ENCODE data around the gene CSNK1G2.

Gene CSNK1G2

DNA sequence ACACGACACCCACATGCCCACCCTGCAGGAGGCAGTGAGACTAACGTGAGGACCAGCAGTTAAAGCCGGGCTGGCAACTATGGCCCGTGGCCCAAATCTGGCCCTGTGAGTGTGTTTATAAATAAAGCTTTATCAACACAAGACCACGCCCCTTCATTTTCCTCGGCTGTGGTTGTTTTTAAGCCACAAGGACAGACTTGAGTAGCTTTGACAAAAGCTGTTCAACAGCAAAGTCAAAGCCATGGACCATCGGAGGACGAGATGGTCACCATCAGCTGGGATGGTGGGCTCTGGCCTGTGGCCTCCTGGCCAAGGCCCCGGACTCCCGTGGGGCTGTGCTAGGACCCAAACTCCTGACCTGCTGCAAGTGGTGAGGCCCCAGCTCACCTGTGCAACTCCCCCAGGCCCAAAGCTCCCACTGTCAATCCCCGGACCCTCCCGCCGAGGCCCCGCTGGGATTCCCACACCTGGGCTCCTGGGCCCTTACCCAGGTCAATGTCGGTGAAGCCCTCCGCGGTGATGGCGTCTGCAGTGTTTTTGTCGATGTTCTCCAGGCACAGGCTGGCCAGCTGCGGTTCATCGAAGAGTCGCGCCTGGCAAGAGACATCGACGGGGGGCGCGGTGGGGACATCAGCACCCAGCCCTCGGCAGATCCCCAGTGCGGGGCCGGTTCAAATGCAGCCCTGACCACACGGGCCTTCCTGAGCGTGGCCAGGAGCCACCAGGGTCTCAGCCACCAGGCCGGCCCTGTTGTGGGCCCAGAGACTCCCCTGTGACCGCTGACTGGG lies 49.5 kb downstream of the CSNK1G2 start:
- Histone ChIP-seq H3K36me3 (ENCODE audit: control insufficient read depth, insufficient read depth, low read length) (peaks cover 17% of the 10 kb centered on the region), H3K27me3 (ENCODE audit: control insufficient read depth, insufficient read depth, low read length) (no peaks in the 10 kb centered on the region), H3K9ac (ENCODE audit: low read length) (no peak overlapping the region), H3K4me1 (ENCODE audit: control insufficient read depth, insufficient read depth, low read length) (no peaks in the 10 kb centered on the region), H3K4me3 (ENCODE audit: low read length) (no peak overlapping the region), H3K9me3 (ENCODE audit: control insufficient read depth, low read length) (no peaks in the 10 kb centered on the region)

DNA sequence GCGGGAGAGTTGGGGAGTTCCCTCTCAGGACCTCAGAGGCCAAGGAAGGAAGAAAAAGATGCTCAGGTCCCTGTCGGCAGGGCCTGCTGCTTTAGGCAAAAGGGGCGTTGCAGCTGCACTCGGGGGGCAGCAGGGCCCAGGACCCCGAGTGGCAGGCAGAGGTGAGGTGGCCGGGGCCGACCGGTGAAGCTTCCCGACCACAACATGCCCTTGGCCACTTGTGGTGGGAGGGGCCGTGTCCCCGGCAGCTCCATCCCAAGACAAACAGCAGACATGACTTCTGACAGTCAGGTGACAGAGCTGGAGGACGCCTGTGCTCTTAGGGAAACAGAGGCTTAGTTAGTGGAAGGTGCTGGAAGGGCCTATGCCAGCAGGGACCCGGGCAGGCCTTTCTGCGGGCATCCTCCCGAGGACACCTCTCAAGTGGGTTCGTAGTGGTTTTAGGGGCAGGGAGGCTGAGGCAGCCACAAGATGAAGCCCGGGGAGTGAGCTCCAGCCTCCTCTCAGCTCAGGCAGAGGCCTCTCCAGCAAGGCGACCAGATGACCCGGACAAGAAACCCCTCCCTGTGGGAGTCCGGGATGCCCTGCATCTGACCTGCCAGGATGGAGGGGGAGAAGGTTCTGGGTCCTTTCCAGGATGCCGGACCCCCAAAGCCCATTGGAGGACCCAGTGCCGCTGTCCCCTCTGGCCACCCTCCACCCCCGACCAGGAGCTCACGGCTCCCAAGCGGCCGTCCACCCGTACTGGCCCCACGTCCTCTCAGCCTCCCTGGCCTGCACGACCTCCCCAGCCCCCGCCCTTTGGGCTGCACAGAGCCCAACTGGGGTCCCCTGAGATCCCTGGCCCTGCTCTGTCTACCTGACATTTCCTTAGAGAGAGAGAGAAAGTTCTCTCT lies 50.3 kb downstream of the CSNK1G2 start:
- no peaks in the 10 kb centered on the region for H3K9me3 ChIP-seq (ENCODE audit: control insufficient read depth, low read length)
- no peaks in the 10 kb centered on the region for H3K4me1 ChIP-seq (ENCODE audit: control insufficient read depth, insufficient read depth, low read length)
- H3K36me3 ChIP-seq (ENCODE audit: control insufficient read depth, insufficient read depth, low read length) = peaks cover 17% of the 10 kb centered on the region
- no peak overlapping the region for H3K9ac ChIP-seq (ENCODE audit: low read length)
- H3K4me3 ChIP-seq (ENCODE audit: low read length) = no peak overlapping the region
- no peaks in the 10 kb centered on the region for H3K27me3 ChIP-seq (ENCODE audit: control insufficient read depth, insufficient read depth, low read length)

DNA sequence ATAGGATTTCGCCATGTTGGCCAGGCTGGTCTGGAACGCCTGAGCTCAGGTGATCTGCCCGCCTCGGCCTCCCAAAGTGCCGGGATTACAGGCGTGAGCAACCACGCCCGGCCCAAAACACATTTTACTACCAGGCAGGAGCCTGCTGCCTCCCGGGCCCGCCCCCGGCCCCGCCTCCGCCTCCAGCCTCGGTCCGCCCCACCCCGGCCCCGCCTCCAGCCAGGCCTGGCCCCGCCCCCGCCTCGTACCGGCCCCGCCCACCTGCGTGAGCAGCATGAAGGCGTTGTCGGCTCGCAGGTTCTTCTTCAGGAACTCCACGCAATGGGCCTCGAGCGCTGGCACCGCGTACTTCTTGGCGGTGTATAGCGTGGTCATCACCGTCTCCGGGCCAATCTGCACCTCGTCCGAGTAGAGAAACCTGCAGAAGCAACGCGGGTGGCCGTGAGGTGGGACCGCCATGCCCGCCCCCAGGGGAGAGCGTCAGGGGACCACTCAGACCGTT lies 51.8 kb downstream of the CSNK1G2 start:
- H3K36me3 ChIP-seq (ENCODE audit: control insufficient read depth, insufficient read depth, low read length) = peaks cover 17% of the 10 kb centered on the region

DNA sequence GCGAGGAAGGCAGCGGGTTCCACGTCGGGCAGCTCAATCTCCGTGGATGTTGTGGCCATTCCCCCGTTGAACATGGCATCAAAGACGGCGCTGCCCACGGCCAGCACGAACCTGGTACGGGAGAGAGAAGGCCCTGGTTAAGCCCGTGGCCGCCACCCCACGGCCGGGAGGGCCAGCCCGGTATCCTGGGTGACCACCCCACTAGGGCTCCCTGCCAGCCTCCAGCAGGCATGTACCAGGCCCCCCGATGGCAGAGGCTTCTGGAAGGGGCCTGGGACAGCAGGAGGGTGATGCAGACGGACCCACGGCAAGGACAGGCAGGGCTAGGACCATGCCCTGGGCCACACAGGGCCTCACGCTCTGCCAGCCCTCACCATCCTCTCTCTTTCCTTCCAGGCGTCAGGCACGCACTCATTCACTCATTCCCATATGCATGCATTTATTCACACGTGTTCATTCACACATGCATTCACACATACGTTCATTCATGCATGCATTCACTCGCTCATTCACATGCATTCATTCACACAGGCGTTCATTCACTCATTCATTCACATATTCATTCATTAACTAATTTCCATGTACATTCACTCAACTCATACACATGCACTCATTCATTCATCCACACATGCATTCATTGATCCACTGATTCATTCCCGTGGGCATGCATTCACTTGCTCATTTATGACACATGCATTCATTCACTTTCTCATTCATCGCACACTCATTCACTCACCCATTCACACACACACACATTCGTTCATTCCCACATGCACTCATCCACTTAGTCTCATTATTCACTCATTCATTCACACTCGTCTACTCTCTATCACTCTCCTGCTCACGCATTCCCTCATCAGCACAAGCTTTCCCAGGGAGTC lies 56.6 kb downstream of the CSNK1G2 start:
- H3K36me3 ChIP-seq (ENCODE audit: control insufficient read depth, insufficient read depth, low read length) = no peaks in the 10 kb centered on the region
- no peak overlapping the region for H3K4me3 ChIP-seq (ENCODE audit: low read length)

More for the DNA sequence above, 51.8 kb downstream of the CSNK1G2 start:
- Histone ChIP-seq H3K9me3 (ENCODE audit: control insufficient read depth, low read length) (no peaks in the 10 kb centered on the region), H3K4me3 (ENCODE audit: low read length) (no peak overlapping the region), H3K4me1 (ENCODE audit: control insufficient read depth, insufficient read depth, low read length) (no peaks in the 10 kb centered on the region), H3K27me3 (ENCODE audit: control insufficient read depth, insufficient read depth, low read length) (no peaks in the 10 kb centered on the region), H3K9ac (ENCODE audit: low read length) (no peak overlapping the region)

DNA sequence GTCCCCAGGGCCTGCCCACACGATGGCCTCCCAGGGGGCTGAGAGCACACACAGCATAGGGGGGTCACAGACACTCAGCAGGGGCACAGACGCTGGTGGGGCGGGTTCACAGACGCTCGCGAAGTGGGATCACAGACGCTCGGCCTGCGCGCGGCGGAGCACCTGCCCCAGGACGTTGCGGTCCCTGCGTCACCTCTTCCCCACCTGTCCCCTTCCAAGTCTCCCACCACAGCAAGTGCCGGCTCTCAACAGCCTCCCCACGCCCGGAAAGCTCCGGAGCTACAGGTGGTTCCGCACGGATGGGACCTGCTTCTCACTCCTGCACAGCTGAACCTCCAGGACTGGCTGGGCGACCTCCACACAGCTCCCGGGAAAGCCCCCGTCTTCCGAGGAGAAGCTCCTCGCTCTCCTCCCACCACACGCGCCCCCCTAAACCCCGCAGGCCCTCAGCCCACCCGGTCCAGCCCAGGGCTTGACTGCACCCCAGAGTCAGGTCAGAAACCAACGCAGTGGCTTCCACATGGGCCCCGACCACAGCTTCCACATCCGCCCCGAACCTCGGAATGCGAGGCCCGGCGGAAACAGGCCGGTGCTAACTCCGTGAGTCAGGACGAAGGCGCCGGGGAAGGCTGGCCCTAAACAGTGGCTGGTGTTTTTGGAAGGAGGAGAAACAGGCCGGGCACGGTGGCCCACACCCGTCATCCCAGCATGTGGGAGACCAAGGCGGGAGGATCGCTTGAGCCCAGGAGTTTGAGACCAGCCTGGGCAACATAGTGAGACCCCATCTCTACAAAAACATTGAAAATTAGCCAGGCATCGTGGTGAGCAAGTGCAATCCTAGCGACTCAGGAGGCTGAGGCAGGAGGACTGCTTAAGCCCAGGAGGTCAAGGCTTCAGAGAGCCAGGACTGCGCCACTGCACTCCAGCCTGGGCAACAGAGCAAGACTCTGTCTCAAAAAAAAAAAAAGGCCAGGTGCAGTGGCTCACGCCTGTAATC lies 58.0 kb downstream of the CSNK1G2 start:
- Histone ChIP-seq H3K4me1 (ENCODE audit: control insufficient read depth, insufficient read depth, low read length) (no peaks in the 10 kb centered on the region), H3K9me3 (ENCODE audit: control insufficient read depth, low read length) (no peaks in the 10 kb centered on the region), H3K9ac (ENCODE audit: low read length) (no peak overlapping the region), H3K4me3 (ENCODE audit: low read length) (no peak overlapping the region), H3K36me3 (ENCODE audit: control insufficient read depth, insufficient read depth, low read length) (no peaks in the 10 kb centered on the region), H3K27me3 (ENCODE audit: control insufficient read depth, insufficient read depth, low read length) (no peaks in the 10 kb centered on the region)

More for the DNA sequence above, 56.6 kb downstream of the CSNK1G2 start:
- Histone ChIP-seq H3K9ac (ENCODE audit: low read length) (no peak overlapping the region), H3K4me1 (ENCODE audit: control insufficient read depth, insufficient read depth, low read length) (no peaks in the 10 kb centered on the region), H3K27me3 (ENCODE audit: control insufficient read depth, insufficient read depth, low read length) (no peaks in the 10 kb centered on the region), H3K9me3 (ENCODE audit: control insufficient read depth, low read length) (no peaks in the 10 kb centered on the region)

DNA sequence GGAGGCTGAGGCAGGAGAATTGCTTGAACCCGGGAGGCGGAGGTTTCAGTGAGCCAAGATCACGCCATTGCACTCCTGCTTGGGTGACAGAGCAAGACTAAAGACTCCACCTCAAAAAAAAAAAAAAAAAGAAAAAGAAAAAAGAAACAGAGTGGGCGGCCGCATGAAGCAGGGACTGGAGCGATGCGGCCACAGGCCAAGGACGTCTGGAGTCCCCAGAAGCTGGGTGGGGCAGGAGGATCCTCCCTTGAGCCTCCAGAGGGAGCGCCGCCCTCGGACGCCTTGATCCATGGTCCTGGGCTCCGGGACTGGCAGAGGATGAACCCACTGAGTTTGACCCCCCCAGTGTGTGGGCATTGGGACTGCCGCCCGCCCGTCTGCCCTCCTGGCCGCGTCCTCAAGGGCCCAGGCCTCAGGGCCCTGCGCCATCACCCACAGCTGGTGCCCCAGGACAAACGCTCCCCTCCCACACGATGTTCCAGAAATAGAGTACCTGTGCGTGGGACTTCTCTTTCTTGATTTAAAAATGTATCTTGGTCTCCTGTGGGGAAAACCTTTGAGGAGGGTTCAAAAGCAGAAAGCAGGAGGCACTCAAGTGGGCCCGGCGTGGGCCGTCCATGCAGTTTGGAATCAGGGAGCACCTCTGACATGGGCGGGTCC lies 59.0 kb downstream of the CSNK1G2 start:
- no peak overlapping the region for H3K9ac ChIP-seq (ENCODE audit: low read length)
- H3K36me3 ChIP-seq (ENCODE audit: control insufficient read depth, insufficient read depth, low read length) = no peaks in the 10 kb centered on the region
- H3K4me1 ChIP-seq (ENCODE audit: control insufficient read depth, insufficient read depth, low read length) = no peaks in the 10 kb centered on the region
- no peaks in the 10 kb centered on the region for H3K9me3 ChIP-seq (ENCODE audit: control insufficient read depth, low read length)
- H3K27me3 ChIP-seq (ENCODE audit: control insufficient read depth, insufficient read depth, low read length) = no peaks in the 10 kb centered on the region
- no peak overlapping the region for H3K4me3 ChIP-seq (ENCODE audit: low read length)

DNA sequence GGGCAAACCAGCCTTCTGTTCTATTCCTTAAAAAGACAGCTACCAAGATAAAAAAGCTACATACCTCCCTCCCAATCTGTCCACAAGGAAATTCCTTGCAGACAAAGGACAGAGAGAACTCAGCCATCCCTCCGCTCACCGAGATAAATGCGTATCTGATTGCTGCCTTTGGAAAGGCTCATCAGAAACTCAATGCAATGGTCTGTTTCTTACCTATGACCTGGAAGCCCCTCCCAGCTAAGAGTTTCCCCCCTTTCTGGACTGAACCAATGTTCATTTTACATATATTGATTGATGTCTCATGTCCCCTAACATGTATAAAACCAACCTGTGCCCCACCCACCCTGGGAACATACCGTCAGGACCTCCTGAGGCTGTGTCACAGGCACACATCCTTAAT lies 62.9 kb downstream of the CSNK1G2 start:
- Histone ChIP-seq H3K9me3 (ENCODE audit: control insufficient read depth, low read length) (no peaks in the 10 kb centered on the region), H3K4me3 (ENCODE audit: low read length) (no peak overlapping the region), H3K36me3 (ENCODE audit: control insufficient read depth, insufficient read depth, low read length) (no peaks in the 10 kb centered on the region), H3K4me1 (ENCODE audit: control insufficient read depth, insufficient read depth, low read length) (no peaks in the 10 kb centered on the region), H3K27me3 (ENCODE audit: control insufficient read depth, insufficient read depth, low read length) (no peaks in the 10 kb centered on the region), H3K9ac (ENCODE audit: low read length) (no peak overlapping the region)

DNA sequence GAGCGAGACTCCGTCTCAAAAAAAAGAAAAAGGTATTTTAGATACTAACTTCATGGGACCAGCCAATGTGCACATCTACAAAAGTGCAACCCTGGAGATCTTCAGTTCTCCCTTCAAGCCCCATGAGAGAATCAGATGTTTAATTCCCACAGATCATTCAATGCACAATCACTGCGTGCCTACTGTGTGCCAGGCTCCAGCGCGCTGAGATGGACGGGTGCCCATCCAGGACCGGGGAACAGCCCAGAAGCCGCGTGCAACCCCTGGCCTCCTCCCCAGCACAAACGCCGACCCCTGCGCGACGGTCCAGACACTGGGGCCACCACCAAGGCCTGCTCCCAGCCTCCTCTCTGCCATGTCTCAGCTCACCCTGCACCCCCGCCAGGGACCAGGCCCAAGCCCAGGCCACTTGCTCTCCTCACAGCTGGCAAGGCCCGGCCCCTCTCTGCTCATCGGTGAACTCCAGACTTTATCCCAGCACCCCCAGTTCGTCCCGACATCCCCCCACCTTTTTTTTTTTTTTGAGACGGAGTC lies 69.2 kb downstream of the CSNK1G2 start:
- H3K9ac ChIP-seq (ENCODE audit: low read length) = no peak overlapping the region
- peaks cover 4% of the 10 kb centered on the region for H3K4me1 ChIP-seq (ENCODE audit: control insufficient read depth, insufficient read depth, low read length)
- H3K9me3 ChIP-seq (ENCODE audit: control insufficient read depth, low read length) = no peaks in the 10 kb centered on the region
- no peaks in the 10 kb centered on the region for H3K36me3 ChIP-seq (ENCODE audit: control insufficient read depth, insufficient read depth, low read length)
- H3K4me3 ChIP-seq (ENCODE audit: low read length) = no peak overlapping the region
- no peaks in the 10 kb centered on the region for H3K27me3 ChIP-seq (ENCODE audit: control insufficient read depth, insufficient read depth, low read length)

DNA sequence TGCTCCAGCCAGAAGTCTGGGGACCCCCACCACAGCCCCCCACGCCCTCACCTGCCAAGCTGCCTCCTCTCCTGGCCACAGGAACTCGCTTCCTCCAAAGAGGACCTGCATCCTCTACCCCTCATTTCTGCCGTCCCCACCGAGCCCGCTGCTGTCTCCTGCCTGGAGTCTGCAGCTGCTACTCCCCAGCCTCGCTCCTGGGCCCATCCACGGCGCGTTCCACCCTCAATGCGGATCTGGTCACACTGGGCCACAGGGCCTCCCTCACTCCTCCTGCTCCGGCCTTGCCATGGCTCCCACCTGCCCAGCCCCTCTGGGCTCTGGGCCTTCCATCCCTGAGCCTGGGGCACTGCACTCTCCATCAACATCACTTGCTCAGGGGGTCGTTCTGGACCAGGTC lies 70.2 kb downstream of the CSNK1G2 start:
- Histone ChIP-seq H3K9me3 (ENCODE audit: control insufficient read depth, low read length) (no peaks in the 10 kb centered on the region), H3K4me1 (ENCODE audit: control insufficient read depth, insufficient read depth, low read length) (peaks cover 6% of the 10 kb centered on the region), H3K9ac (ENCODE audit: low read length) (no peak overlapping the region), H3K36me3 (ENCODE audit: control insufficient read depth, insufficient read depth, low read length) (no peaks in the 10 kb centered on the region), H3K4me3 (ENCODE audit: low read length) (no peak overlapping the region), H3K27me3 (ENCODE audit: control insufficient read depth, insufficient read depth, low read length) (no peaks in the 10 kb centered on the region)

DNA sequence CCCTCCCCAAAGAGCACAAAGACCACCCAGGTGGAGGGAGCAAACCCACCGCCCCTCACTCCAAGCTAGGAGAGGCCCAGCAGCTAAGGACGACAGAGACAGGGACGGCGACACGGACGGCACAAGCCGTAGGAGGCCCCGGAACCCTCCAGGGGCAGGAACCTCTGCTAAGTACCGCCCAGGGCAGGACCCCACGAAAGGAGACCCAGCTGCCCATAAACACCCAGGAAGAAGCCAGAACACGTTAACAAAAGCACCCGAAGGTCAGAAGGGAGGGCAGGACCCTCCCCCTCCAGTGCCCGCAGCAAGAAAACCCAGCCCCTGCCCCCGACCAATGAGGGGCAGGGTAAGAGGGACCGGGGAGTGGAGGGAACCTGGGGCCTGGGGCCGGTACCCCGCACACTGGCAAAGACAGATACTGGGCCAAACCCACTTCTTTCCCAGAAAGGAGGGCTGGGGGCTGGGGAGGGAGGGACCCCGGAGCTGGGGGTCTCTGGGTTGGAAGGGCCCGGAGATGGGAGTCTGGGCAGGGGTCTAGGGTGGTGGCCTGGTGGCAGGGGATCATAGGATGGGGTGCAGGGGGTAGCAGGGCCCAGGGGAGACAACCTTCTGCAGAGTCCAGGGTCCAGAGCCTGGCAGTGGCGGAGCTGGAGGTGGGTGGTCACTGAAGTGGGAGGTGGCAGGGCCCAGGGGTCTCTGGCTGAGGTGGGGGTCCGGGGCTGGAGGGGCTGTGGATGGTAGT lies 72.1 kb downstream of the CSNK1G2 start:
- Histone ChIP-seq H3K27me3 (ENCODE audit: control insufficient read depth, insufficient read depth, low read length) (no peaks in the 10 kb centered on the region), H3K9ac (ENCODE audit: low read length) (no peak overlapping the region), H3K9me3 (ENCODE audit: control insufficient read depth, low read length) (no peaks in the 10 kb centered on the region), H3K4me1 (ENCODE audit: control insufficient read depth, insufficient read depth, low read length) (peaks cover 8% of the 10 kb centered on the region), H3K4me3 (ENCODE audit: low read length) (no peak overlapping the region), H3K36me3 (ENCODE audit: control insufficient read depth, insufficient read depth, low read length) (no peaks in the 10 kb centered on the region)
